ENCODE results near the gene SEC11C. TPM values are rescaled to one million over a fixed set of nuclear protein-coding genes. Genes with fewer than 3 reads are reported as not detected.

SEC11C gene
- total RNA-seq, 1 experiment from 2014 or later, result 38.0 TPM

- no peak overlapping the region for H2AK5ac ChIP-seq (ENCODE audit: insufficient read length, low read length)
- H2AFZ ChIP-seq (ENCODE audit: low read length), result no peak overlapping the region
- H3K4me2 ChIP-seq (ENCODE audit: insufficient read depth, insufficient read length, low read length), result no peak overlapping the region
- no peak overlapping the region for H2BK12ac ChIP-seq (ENCODE audit: insufficient read length, low read depth, low read length)
- no peak overlapping the region for H2BK5ac ChIP-seq (ENCODE audit: insufficient read length, low read length)
- H3K14ac ChIP-seq (ENCODE audit: insufficient read depth, low read length), result no peak overlapping the region
- Mint-ChIP-seq H3K27ac (no peak overlapping the region), H3K4me1 (no peaks in the 10 kb centered on the region; a peak in 1 of 4 replicates), H3K9me3 (no peaks in the 10 kb centered on the region), H3K36me3 (ENCODE audit: insufficient read depth in 1 of 3, low read depth in 3 of 3) (peaks cover 0 to 11% (median 11%) of the 10 kb centered on the region in 3 experiments; a peak in 4 of 7 replicates), H3K27me3 (ENCODE audit: low read depth) (no peaks in the 10 kb centered on the region), H3K4me3 (no peak overlapping the region)
- H3K9ac ChIP-seq (ENCODE audit: extremely low read depth, insufficient read length, low read length), result no peak overlapping the region
- H3K4me1 ChIP-seq (ENCODE audit: insufficient read depth, low read length), result no peaks in the 10 kb centered on the region; the same call in 1 of the 2 replicates
- no peak overlapping the region for H2BK20ac ChIP-seq (ENCODE audit: low read depth, low read length, poor library complexity, severe bottlenecking)
- H3K18ac ChIP-seq (ENCODE audit: insufficient read length, low read depth, low read length), result no peak overlapping the region
- H3K79me2 ChIP-seq (ENCODE audit: insufficient read depth, low read length), result peaks cover 3% of the 10 kb centered on the region; the same call in 1 of the 2 replicates
- no peak overlapping the region for H3T11ph ChIP-seq (ENCODE audit: low read length)
- no peak overlapping the region for H3K27ac ChIP-seq (ENCODE audit: insufficient read length, low read depth, low read length)
- no peak overlapping the region for H4K91ac ChIP-seq (ENCODE audit: insufficient read length, low read depth, low read length)
- no peak overlapping the region for H4K8ac ChIP-seq (replicated peaks; ENCODE audit: insufficient read length, low read depth, low read length)
- no peak for DNase-seq
- H3K23me2 ChIP-seq (ENCODE audit: insufficient read length, low read depth, low read length, poor library complexity, severe bottlenecking), result peaks cover 2% of the 10 kb centered on the region
- H3K4ac ChIP-seq (ENCODE audit: low read depth, low read length), result no peak overlapping the region
- H4K20me1 ChIP-seq (ENCODE audit: control insufficient read depth, insufficient read depth, insufficient read length), result no peaks in the 10 kb centered on the region
- H3K79me1 ChIP-seq (ENCODE audit: insufficient read depth, low read depth, low read length, poor library complexity, severe bottlenecking), result no peaks in the 10 kb centered on the region
- H3K9me3 ChIP-seq (ENCODE audit: control insufficient read depth, low read depth, low read length), result no peaks in the 10 kb centered on the region
- TF ChIP-seq, protein P1, sequence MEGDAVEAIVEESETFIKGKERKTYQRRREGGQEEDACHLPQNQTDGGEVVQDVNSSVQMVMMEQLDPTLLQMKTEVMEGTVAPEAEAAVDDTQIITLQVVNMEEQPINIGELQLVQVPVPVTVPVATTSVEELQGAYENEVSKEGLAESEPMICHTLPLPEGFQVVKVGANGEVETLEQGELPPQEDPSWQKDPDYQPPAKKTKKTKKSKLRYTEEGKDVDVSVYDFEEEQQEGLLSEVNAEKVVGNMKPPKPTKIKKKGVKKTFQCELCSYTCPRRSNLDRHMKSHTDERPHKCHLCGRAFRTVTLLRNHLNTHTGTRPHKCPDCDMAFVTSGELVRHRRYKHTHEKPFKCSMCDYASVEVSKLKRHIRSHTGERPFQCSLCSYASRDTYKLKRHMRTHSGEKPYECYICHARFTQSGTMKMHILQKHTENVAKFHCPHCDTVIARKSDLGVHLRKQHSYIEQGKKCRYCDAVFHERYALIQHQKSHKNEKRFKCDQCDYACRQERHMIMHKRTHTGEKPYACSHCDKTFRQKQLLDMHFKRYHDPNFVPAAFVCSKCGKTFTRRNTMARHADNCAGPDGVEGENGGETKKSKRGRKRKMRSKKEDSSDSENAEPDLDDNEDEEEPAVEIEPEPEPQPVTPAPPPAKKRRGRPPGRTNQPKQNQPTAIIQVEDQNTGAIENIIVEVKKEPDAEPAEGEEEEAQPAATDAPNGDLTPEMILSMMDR (conservative IDR thresholded peaks at IDR 0.05), result no peak
- no peak overlapping the region for H4K5ac ChIP-seq (ENCODE audit: insufficient read length, low read depth, low read length)
- H2BK120ac ChIP-seq (ENCODE audit: low read depth, low read length, poor library complexity, severe bottlenecking), result no peak overlapping the region
- H2BK15ac ChIP-seq (ENCODE audit: low read depth, low read length), result no peak overlapping the region
- no peak overlapping the region for H3K23ac ChIP-seq (ENCODE audit: insufficient read length, low read depth, low read length)
- no CpG with 5 or more reads among the region's 2 CpGs for WGBS (ENCODE audit: extremely low coverage, insufficient read length, low lambda C conversion rate)
- H3K56ac ChIP-seq (ENCODE audit: insufficient read length, low read depth, low read length), result no peak overlapping the region
- H3K27me3 ChIP-seq (ENCODE audit: insufficient read depth, low read length), result no peaks in the 10 kb centered on the region
Observed at GRCh38 chr18:59149007-59149406, 9.3 kb downstream of the SEC11C start.

Data from H9 (cell line).